ENCODE results near the gene PTRH1. TPM values are rescaled to one million over a fixed set of nuclear protein-coding genes. Genes with fewer than 3 reads are reported as not detected.

Gene PTRH1
- total RNA-seq, 1 donor from 2014 or later, result 13.9 TPM

DNA sequence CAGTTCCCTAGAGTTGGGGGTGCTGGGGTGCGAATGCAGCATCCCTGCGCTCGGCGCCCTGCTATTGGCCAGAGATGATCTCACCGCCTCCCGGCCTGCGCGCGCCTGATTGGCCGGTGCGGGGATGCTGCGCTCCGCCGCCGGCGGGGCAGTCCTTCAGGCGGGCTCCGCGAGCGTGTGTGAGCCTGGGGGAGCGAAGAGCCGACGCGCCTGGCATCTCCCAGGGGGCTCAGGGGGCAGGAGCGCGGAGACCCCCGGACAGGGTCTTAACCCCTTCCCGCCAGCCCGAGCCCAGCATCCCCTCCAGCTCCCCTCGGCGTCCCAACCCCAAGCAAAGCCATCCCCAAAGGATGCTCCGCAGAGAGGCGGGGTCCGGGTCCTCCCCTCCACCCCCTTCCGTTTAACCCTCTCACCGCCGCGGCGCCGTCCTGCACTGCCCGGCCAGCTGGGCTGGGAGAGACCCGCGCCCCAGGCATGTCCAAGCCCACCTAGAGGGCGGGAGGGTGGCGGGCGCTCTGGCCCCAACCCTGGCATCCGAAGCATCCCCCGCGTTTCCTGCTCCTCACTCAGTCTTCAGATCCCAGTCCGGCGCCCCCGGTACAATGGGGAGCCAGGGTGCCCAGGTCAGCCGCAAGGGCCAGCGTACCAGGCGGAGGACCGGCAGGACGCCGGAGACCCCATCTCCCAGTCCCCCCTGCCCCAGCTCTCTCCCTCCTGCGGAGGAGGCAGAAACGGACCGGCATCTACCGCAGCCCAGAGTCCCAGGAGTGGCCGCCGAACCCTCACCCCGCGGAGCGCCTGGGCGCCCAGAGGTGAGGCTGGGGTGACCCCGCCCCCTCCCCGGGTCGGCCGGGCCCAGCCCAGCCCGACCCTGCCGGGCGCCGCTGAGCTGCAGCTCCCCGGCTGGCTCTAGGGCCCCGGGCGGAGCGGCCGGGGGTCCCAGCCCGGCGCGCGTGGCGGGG, 38.9 kb upstream of the PTRH1 start:
- peaks cover 77% of the 10 kb centered on the region for H3K4me1 ChIP-seq
- peaks cover 60% of the 10 kb centered on the region for H3K27me3 ChIP-seq (ENCODE audit: low read depth)
- intact Hi-C loops (cut with micrococcal nuclease), result no loop called here
- peaks cover 18% of the 10 kb centered on the region for H3K36me3 ChIP-seq
- peak overlapping the region; percentile 59 for H3K4me3 ChIP-seq
- H3K27ac ChIP-seq (replicated peaks), result peak overlapping the region; percentile 93
- H3K9me3 ChIP-seq (replicated peaks), result no peaks in the 10 kb centered on the region
- TF ChIP-seq, protein P1, sequence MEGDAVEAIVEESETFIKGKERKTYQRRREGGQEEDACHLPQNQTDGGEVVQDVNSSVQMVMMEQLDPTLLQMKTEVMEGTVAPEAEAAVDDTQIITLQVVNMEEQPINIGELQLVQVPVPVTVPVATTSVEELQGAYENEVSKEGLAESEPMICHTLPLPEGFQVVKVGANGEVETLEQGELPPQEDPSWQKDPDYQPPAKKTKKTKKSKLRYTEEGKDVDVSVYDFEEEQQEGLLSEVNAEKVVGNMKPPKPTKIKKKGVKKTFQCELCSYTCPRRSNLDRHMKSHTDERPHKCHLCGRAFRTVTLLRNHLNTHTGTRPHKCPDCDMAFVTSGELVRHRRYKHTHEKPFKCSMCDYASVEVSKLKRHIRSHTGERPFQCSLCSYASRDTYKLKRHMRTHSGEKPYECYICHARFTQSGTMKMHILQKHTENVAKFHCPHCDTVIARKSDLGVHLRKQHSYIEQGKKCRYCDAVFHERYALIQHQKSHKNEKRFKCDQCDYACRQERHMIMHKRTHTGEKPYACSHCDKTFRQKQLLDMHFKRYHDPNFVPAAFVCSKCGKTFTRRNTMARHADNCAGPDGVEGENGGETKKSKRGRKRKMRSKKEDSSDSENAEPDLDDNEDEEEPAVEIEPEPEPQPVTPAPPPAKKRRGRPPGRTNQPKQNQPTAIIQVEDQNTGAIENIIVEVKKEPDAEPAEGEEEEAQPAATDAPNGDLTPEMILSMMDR (IDR thresholded peaks at IDR 0.05; ENCODE audit: borderline replicate concordance), result no peak
- no peak for DNase-seq

DNA sequence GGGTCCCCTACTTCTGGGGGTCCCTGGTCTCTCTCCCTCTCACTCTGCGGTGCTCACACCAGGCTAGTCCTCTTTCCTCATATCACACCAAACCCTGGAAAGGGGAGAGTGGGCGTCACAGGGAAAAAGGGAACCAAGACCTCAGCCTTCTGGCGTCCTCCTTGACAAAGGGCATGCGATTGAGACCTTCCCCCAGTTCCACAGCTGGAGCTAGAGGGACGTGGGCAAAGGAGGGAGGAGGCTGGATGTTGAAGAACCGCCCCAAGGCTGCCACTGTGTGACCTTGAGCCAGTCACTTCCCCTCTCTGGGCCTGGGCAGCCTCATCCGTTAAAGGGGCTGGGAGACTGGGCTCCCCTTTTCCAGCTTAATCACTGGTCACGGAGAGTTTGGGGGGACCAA, 38.2 kb upstream of the PTRH1 start:
- H3K4me3 ChIP-seq, result peak overlapping the region; percentile 59
- peak overlapping the region; percentile 93 for H3K27ac ChIP-seq (replicated peaks)
- H3K27me3 ChIP-seq (ENCODE audit: low read depth), result peaks cover 58% of the 10 kb centered on the region

DNA sequence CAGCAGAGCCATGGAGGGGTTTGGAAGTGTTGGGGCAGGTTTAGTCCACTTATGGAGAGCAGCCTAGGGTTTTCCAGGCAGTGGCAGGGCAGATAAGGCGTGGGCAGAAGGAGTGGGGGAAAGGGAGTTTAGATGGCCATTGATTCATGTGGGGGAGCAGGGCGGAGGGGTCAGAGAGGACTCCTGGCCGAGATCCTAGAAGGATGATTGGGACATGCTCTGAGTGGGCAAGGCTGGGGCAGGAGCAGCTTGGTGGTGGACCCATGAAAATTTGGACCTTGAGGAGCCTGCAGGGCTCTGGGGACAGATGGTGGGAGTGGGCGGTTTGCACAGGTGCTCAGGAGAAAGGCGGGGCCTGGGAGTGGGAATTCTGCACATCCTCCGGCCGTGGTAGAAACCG, 37.7 kb upstream of the PTRH1 start:
- Histone ChIP-seq H3K27ac (replicated peaks) (peak overlapping the region; percentile 93), H3K27me3 (ENCODE audit: low read depth) (peaks cover 54% of the 10 kb centered on the region), H3K9me3 (replicated peaks) (no peaks in the 10 kb centered on the region), H3K4me3 (peak overlapping the region; percentile 59), H3K36me3 (peaks cover 31% of the 10 kb centered on the region), H3K4me1 (peaks cover 73% of the 10 kb centered on the region)
- TF ChIP-seq, protein P1 (IDR thresholded peaks at IDR 0.05; ENCODE audit: borderline replicate concordance), result no peak
- DNase-seq, result no peak
- intact Hi-C loops (cut with micrococcal nuclease), result no loop called here

More for the DNA sequence above, 38.2 kb upstream of the PTRH1 start:
- intact Hi-C loops (cut with micrococcal nuclease), result no loop called here
- Histone ChIP-seq H3K36me3 (peaks cover 26% of the 10 kb centered on the region), H3K4me1 (peaks cover 74% of the 10 kb centered on the region), H3K9me3 (replicated peaks) (no peaks in the 10 kb centered on the region)
- DNase-seq, result no peak
- TF ChIP-seq, protein P1 (IDR thresholded peaks at IDR 0.05; ENCODE audit: borderline replicate concordance), result no peak

DNA sequence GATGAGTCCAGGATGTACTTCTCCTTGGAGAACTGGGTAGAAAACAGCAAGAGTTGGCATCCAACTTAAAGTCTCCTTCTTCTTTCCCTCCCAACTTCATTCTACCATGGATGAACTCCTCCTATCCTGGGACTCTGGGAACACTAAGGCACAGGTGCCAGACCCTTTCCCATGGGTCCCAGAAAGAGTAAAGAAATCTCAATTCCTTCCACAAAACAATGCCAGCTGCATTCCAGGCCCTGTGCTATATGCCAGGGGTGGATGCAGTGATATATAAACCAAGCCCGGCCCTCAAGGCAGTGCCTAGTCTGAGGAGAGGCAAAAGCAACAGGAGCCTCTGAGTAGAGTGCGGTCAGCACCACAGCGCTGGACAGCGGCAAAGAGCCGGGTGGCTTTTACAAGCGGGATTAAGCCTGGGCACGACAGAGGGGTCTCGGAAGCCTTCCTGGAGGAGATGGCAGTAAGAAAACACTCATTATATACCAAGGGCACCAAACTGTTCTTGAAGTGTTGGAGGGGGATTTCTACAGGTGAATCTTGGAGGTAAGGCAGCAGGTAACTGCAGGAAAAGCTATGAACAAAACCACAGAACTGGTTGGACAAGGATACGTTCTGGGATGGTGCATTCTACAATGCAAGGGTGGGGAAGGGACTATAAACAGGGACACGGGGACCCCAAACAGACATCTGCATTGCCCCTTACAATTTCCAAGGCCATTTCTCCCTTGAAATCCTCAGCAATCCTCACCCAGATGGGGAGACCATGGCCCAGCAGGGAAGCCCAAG, 36.0 kb upstream of the PTRH1 start:
- H3K27ac ChIP-seq (replicated peaks), result peak overlapping the region; percentile 93
- H3K9me3 ChIP-seq (replicated peaks), result no peaks in the 10 kb centered on the region
- H3K4me1 ChIP-seq, result peaks cover 62% of the 10 kb centered on the region
- no peak overlapping the region for H3K4me3 ChIP-seq
- intact Hi-C loops (cut with micrococcal nuclease), result no loop called here
- H3K27me3 ChIP-seq (ENCODE audit: low read depth), result peaks cover 37% of the 10 kb centered on the region
- H3K36me3 ChIP-seq, result peaks cover 47% of the 10 kb centered on the region
- no peak for DNase-seq
- TF ChIP-seq, protein P1 (IDR thresholded peaks at IDR 0.05; ENCODE audit: borderline replicate concordance), result no peak

DNA sequence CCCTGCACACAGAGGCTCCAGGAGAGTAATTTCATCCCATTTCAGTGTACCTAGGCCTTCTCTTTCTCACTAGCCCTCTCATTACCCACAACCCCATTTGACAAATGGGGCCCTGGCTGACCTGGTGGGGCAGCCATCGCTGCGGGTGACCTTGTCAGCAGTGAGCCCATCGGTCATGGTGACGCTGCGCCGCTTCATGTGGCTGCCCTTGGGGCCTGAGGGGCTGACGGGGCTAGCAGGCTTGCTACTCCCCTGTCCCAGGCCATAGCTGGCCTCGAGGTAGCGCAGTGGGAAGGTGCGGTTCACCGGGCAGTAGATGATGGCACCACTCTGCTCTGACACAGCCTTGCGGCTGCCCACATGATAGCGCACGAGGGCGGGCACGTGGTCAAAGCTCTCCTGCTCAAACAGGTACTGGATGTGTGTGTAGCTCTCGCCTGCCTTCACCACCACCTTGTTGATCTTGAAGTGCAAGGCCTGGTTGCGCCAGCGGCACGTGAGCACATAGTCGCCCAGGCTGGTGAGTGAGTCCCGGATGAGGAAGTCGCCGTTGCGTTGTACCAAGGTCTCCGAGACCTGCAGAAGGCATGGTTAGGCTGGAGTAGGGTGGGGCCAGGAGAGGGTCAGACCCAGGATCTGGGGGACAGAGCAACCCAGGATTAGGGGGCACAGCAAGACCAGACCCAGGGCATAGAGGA, 33.8 kb upstream of the PTRH1 start:
- Histone ChIP-seq H3K36me3 (peaks cover 67% of the 10 kb centered on the region), H3K27ac (replicated peaks) (no peak overlapping the region), H3K4me3 (no peak overlapping the region), H3K27me3 (ENCODE audit: low read depth) (peaks cover 15% of the 10 kb centered on the region), H3K4me1 (peaks cover 40% of the 10 kb centered on the region), H3K9me3 (replicated peaks) (no peaks in the 10 kb centered on the region)
- intact Hi-C loops (cut with micrococcal nuclease), result no loop called here
- TF ChIP-seq, protein P1 (IDR thresholded peaks at IDR 0.05; ENCODE audit: borderline replicate concordance), result no peak
- DNase-seq, result no peak

Measured in left ventricle myocardium inferior (tissue), 1 donor.